Muscle of back (tissue), 11 donors: Measurements from ENCODE around the gene PRKN. TPM values are rescaled to one million over a fixed set of nuclear protein-coding genes. Genes with fewer than 3 reads are reported as not detected.

ENCODE experiments used
- DNase-seq, 3 donors: peaks; one replicate each; pipeline versions ENCODE4 v3.0.0 to v3.0.0-alpha.2; 2013
- polyA plus RNA-seq, 10 donors: library from polyadenylated mRNA; unstranded; fragments of 120-200 nt; gene quantifications; one replicate each; pipeline ENCODE4 v1.2.1, GENCODE V29; 2013; ENCODE audit not compliant: insufficient read length in 10 of 10

The PRKN gene
- polyA plus RNA-seq, 10 donors: 2.5 to 6.4 (median 3.6) TPM

DNA sequence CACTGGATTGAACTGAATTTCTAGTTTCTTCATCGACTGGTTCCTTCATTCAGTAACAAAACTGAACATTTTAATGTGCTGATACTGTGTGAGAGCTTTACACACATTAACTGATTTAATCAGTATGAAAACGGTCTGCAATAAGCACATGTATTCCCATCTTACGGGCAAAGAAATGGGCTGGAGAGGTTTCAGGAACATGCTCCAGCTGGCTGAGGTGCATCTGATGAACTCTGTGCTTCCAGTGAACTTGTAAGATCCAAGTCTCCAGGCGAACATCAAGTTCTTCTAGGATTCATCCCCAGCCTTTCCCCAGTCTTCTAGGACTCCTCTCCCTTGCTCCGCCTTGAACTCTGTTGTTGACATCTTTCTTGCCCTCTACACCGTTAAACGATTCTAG lies 1233.0 kb downstream of the PRKN start:
- DNase-seq: peak in 2 of 3 donors; percentile 44 to 45

DNA sequence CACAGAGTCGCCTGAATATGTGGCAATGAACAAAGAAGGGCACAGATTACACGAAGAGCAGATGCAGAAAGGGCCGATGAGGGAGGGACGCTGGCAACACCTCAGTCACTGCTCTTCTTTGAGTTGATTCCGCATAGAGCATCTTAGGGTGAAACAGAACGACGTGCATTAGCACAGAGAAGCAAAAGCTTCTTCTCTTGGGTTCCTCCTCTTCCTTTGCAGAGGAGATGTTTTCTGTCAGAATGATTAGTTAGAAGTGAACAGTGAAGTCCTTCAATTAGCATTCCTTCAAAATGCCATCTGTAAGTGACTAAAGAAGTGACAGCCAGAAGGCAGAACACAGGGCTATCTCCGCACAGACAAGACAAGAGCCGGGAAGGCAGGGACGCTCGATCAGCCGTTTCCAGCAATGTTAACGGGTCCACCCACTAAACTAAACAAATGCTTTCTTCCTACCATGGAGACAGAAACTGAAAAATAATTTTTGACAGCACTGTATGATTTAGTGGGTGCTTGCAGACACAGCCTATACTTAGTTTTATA lies 1233.9 kb downstream of the PRKN start:
- DNase-seq: no peak

DNA sequence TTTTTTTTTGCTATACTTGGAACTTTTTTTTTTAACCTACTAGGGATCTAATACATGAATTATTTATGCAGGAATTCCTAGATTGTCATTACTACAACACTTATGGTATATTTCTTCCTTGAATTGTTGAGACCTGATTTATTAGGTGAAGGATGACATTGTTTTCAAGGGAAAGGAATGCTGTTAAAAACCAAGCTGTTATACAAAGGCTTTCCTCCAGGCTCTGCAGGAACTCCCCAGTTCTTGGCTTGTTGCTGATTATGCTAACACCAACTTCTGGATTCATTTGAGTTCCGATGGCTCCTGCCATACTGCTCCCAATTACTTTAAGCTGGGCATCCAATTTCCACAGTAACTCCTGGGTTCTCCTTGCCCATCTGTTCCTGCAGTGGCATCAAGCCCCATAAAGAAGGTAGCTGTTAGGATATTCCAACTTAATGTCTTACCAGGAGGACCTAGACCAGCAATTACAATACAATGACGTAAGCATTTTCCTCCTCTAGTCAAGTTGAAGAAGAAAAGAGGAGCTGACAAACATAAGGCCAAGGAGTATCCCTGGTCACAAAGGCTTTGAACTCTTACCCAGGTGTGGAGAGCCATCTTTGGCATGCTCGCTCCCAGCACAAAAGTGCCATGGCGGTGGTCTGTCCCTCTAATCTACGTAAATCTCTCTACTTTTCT lies 1237.8 kb downstream of the PRKN start:
- DNase-seq: no peak

DNA sequence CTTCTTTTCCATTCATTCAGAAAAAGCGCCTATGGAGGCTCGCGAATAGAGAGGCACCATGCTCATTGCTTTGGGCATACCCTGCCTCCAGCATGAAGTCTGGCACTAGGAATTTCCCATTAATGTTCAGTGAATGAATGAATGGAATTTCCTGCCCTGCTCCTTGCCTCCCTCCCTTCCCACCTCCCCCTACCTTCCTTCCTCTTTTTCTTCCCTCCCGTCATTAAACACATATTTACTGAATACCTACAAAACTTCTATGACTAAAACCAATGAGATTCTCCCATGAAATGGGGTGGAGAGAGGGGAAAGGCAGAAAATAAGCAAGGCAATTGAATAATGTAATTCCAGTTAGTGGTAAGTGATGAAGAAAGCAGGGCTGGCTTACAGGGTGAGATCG lies 1239.9 kb downstream of the PRKN start:
- no peak for DNase-seq

GRCh38 chr6:161487217-161487531 lies 1240.4 kb downstream of the PRKN start:
- DNase-seq: no peak

GRCh38 chr6:161486361-161487216 lies 1241.0 kb downstream of the PRKN start:
- no peak for DNase-seq

DNA sequence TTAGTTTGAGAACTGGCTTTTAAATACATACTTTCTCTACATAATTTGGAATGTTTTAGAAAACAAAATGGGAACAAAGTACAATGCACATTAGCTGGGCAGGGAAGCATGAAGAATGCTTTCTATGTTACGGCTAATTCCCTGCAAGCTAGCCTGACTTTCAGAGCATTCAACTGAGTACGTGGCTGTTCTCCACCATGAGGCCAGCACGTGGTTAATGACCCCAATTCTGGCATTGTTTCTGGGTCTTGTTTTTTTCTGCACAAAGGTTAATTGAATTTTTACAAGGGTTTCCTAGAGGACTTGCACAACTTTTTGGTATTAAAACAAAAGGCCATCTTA lies 1245.1 kb downstream of the PRKN start:
- peak in 1 of 3 donors; percentile 29 for DNase-seq

- DNase-seq: no peak
Observed at GRCh38 chr6:161481786-161482516, 1245.6 kb downstream of the PRKN start.

DNA sequence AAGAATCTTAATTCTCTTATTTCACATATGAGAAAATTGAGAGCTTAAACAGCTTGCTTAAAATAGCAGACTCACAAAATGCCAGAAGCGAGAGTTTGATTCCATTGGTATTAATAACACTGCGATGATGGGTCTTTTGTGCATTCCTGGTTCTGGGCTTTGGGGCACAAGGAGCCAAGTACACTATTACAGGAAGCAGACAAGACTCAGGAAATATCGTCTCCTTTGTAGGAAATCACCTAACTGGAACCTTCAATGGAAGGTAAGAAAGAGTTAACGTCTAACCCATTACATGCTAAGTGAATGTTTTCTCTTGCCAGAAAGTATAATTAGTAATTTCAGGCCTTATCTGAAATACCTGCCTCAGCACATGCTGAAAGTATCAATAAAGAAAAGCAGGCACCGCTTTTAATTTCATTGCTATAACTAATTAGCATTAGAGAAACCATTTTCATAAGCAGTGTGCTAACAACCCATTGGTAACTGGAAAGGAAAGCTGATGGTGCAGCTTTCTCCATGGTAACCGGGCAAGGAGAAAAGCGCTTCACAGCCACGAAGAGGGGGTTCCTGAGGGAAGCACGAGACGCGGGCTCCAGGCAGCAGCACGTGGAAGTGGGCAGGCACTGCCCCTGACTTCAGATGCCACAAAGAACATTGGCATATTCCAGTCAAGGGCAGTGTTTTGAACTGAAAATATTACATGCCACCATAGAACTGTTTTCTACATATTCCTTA lies 1247.0 kb downstream of the PRKN start:
- no peak for DNase-seq

DNA sequence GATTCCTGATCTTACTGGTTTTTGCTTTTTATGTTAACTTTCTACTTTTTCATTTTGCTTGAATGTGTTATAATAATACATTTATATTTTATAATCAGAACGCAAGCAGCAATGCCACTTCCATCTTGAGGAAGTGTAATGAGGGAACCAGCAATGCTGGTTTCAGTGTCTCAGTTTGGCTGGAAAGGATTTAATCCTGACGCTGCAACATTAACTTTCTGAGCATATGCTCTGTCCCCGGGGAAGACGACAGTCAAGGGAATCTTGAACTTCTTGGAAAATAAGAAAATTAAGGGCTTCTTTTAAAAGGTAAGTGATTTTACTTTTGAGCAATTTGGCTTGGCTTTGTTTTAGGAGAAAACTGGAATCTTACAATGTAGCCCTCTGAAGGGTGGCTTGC lies 1248.2 kb downstream of the PRKN start:
- no peak for DNase-seq

DNA sequence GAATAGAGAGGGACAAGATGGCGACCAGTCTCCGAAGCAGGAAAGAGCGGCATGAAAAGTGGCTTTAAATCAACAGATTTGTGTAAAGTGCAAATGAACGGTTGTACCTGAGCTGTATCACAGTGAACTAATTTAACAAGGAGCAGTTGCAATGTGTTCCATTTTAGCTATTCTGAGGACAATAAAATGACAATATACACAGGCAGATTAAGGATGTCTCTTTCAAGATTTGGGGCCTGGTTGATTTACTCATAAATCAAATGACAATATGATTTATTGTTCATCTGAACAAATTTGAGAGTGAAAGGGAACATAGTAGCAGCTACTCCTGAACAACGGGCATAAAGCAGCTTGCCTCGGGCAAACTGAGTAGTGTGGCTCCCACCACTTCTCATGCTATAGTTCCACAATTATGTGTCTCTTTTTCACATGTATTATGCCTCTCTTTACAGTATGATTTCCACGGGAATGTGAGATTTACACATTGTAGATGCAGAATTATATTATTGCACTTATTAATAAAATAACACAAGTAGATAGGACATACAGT lies 1249.6 kb downstream of the PRKN start:
- DNase-seq: no peak

GRCh38 chr6:161476711-161477110 lies 1250.9 kb downstream of the PRKN start:
- DNase-seq: peak in 2 of 3 donors; percentile 16 to 27

- DNase-seq: no peak
Observed at GRCh38 chr6:161465403-161465802, 1262.2 kb downstream of the PRKN start.

- no peak for DNase-seq
Observed at GRCh38 chr6:161463071-161463470, 1264.5 kb downstream of the PRKN start.

GRCh38 chr6:161462148-161462547 lies 1265.4 kb downstream of the PRKN start:
- DNase-seq: no peak

GRCh38 chr6:161459008-161459615 lies 1268.5 kb downstream of the PRKN start:
- no peak for DNase-seq

DNA sequence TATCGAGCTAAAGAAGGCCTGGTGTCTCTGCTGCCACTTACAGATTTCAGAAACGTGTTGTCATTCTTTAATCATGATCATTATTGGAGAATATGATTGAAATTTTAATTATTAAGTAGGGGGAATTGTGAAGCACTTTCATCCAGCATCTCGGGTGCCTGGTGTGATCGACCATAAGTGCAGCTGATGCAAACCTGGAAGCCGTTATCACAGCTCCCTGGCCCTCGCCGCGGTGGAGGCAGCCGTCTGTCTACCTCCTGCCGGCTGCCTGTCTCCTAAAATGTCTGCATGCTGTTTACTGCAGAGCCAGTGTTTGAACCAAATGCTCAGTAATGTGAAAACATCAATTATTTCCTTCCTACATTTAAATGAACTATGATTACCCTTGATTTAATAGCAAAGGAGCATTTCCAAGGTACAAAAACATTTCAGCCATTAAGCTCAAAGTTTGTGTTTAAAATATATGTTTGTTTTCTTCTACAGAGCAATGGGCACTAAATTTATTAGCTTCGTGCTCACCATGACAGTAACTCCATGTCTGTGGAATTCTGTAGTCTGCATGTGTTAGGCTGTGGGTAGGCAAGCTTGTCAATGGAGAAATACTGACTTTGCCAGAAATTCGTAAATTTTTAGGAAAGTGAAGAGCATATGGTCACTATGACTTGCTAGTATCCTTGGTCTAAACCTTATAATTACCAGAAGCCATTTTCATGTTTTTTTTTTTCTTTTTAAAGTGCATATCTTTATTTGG lies 1269.2 kb downstream of the PRKN start:
- DNase-seq: no peak

DNA sequence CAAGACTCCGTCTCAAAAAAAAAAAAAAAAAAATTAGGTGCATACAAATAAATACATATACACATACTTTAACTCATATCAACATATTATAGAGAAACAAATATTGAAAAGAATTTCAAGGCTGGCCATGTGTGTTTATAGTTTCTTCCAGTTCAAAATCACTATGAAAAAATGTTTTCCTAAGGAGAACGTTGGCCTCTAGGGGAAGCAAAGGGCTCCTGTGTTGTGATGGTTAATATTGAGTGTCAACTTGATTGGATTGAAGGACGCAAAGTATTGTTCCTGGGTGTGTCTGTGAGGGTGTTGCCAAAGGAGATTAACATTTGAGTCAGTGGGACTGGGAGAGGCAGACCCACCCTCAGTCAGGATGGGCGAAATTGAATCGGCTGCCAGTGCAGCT lies 1271.7 kb downstream of the PRKN start:
- DNase-seq: no peak

DNA sequence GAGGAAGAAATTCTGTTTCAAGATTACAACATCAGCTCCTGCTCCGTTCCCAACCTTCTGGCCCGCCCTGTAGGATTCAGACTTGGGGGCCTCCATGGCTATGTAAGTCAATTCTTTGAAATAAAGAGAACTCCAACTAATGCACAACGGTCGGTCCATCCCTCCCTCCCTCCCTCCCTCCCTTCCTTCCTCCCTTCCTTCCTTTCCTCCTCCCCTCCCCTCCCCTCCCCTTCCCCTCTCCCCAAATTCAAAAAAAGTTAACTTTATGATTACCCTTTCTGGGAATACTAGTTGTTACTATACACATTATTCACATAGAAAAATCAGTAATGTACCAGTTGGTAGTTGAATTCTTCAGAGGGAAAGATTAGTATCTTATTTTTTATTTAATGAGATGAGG lies 1274.0 kb downstream of the PRKN start:
- DNase-seq: no peak

DNA sequence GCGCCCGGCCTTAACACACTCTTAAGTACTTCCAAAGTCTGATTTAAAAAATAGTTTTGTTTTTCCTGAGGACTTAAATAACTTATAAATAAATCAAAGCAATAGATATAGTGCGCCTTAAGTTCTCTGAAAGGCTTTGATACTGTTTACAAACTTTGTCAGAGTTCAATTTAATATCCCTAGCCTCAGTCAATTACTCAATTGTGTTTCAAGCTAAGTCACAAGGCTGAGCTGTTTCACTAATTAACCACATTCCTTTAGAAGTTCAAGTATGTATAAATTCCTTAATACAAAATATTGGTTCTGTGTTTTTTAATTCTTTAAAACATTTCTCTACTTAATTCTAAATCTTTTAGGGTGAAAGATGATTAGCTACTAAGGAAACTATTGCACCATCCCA lies 1275.3 kb downstream of the PRKN start:
- DNase-seq: no peak
